HL-60 (cell line): ENCODE results near the gene FOXO3B.
"Not testable (repeated sequence)": the region's sequence is repeated elsewhere in the genome, so short reads cannot be mapped to it uniquely, and the experiment has no call there.

Experiments
- GABPA ChIP-seq: IDR thresholded peaks from 2 replicates; pipeline ENCODE4 v1.6.1; 2012; ENCODE audit warnings: low read depth
- POLR2AphosphoS5 ChIP-seq: IDR thresholded peaks from 2 replicates; pipeline ENCODE4 v1.6.1; 2012; ENCODE audit warnings: low read depth
- REST ChIP-seq: IDR thresholded peaks from 2 replicates; pipeline ENCODE4 v1.6.1; 2012; ENCODE audit warnings: low read depth; ENCODE audit not compliant: insufficient replicate concordance
- TF ChIP-seq, protein P1 (sequence below): IDR thresholded peaks from one replicate; pipeline ENCODE4 v1.5.1; 2011; ENCODE audit warnings: low read length, control low read depth, inconsistent platforms; ENCODE audit not compliant: insufficient read depth

DNA sequence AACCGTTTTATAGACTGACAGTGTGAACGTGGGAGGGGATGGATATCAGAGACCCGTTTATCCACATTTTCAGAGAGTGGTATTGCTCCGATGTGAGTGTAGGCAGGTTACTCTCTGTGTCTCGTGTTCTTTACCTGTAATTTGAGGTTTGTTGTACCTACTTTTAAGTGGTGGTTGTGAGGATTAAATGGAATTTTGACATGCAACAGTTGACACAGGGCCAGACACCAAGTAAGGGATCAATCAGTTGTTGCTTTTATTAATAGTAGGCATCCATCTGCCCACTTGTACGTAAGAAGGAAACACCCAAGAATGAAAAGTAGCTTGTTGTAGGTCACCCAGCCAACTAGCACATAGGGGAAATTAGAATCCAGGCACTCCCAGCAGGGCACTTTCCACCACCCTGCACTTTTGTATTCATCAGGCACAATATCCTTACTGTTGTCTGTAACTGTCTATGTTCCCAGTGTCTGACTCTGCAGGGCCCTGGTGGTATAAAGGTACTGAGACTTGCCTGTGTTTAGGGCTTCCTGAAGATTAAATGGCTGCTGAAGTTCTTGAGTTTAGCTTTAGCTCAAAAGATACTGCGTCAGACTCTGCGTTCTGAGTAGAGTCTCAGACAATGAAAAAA, 16.5 kb upstream of the FOXO3B start:
- TF ChIP-seq, protein P1, sequence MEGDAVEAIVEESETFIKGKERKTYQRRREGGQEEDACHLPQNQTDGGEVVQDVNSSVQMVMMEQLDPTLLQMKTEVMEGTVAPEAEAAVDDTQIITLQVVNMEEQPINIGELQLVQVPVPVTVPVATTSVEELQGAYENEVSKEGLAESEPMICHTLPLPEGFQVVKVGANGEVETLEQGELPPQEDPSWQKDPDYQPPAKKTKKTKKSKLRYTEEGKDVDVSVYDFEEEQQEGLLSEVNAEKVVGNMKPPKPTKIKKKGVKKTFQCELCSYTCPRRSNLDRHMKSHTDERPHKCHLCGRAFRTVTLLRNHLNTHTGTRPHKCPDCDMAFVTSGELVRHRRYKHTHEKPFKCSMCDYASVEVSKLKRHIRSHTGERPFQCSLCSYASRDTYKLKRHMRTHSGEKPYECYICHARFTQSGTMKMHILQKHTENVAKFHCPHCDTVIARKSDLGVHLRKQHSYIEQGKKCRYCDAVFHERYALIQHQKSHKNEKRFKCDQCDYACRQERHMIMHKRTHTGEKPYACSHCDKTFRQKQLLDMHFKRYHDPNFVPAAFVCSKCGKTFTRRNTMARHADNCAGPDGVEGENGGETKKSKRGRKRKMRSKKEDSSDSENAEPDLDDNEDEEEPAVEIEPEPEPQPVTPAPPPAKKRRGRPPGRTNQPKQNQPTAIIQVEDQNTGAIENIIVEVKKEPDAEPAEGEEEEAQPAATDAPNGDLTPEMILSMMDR: not testable (repeated sequence)
- not testable (repeated sequence) for TF ChIP-seq GABPA, POLR2AphosphoS5, REST
